Fibroblast of upper back skin (primary cell): ENCODE results near the gene NOP10.
"Not testable (repeated sequence)": the region's sequence is repeated elsewhere in the genome, so short reads cannot be mapped to it uniquely, and the experiment has no call there.

ENCODE experiments used
- DNase-seq: peaks from one replicate; pipeline ENCODE4 v3.0.0-alpha.2; 2013

Gene NOP10

GRCh38 chr15:34342737-34343575 is at the start of gene NOP10, which contains the start of gene NUTM1:
Gene NOP10 (minus strand): TSS chr15:34343136. CDS start chr15:34343073, 63 bp downstream.
Gene NUTM1 (plus strand): TSS chr15:34343315. CDS start chr15:34343697, 382 bp downstream.
- DNase-seq, result peak; percentile 90

- DNase-seq, result not testable (repeated sequence)
Observed at GRCh38 chr15:34389594-34390086, 46.7 kb upstream of the NOP10 start.

- not testable (repeated sequence) for DNase-seq
Observed at GRCh38 chr15:34381829-34382521, 39.0 kb upstream of the NOP10 start.

GRCh38 chr15:34380491-34380890 is 37.6 kb upstream of the NOP10 start:
- DNase-seq, result not testable (repeated sequence)

GRCh38 chr15:34376856-34377255 is 33.9 kb upstream of the NOP10 start:
- DNase-seq, result no peak

- not testable (repeated sequence) for DNase-seq
Observed at GRCh38 chr15:34375541-34375940, 32.6 kb upstream of the NOP10 start.

- no peak for DNase-seq
Observed at GRCh38 chr15:34374816-34375215, 31.9 kb upstream of the NOP10 start.

GRCh38 chr15:34373951-34374350 is 31.0 kb upstream of the NOP10 start:
- no peak for DNase-seq

- no peak for DNase-seq
Observed at GRCh38 chr15:34370643-34371042, 27.7 kb upstream of the NOP10 start.

- no peak for DNase-seq
Observed at GRCh38 chr15:34370129-34370528, 27.2 kb upstream of the NOP10 start.

GRCh38 chr15:34367101-34368081 is 24.5 kb upstream of the NOP10 start, which contains the start of gene LPCAT4:
Gene LPCAT4 (minus strand): TSS chr15:34367196. CDS start chr15:34367100, 96 bp downstream.
- DNase-seq, result peak; percentile 78

- DNase-seq, result peak; percentile 59
Observed at GRCh38 chr15:34366271-34367065, 23.5 kb upstream of the NOP10 start.

GRCh38 chr15:34365836-34366235 is 22.9 kb upstream of the NOP10 start:
- DNase-seq, result no peak

GRCh38 chr15:34365091-34365825 is 22.3 kb upstream of the NOP10 start:
- DNase-seq, result no peak

- no peak for DNase-seq
Observed at GRCh38 chr15:34364041-34364440, 21.1 kb upstream of the NOP10 start.

GRCh38 chr15:34362047-34362773 is 19.3 kb upstream of the NOP10 start:
- DNase-seq, result no peak

GRCh38 chr15:34361278-34361677 is 18.3 kb upstream of the NOP10 start:
- no peak for DNase-seq

- no peak for DNase-seq
Observed at GRCh38 chr15:34360298-34360697, 17.4 kb upstream of the NOP10 start.

- DNase-seq, result no peak
Observed at GRCh38 chr15:34359416-34359815, 16.5 kb upstream of the NOP10 start.

GRCh38 chr15:34358948-34359347 is 16.0 kb upstream of the NOP10 start:
- DNase-seq, result no peak
